GM10847 (cell line): Measurements from ENCODE around the gene SPRED2.

Experiments used
- POLR2A ChIP-seq: IDR thresholded peaks from 2 replicates; pipeline ENCODE4 v1.6.1; 2011; ENCODE audit not compliant: insufficient read length; ENCODE audit errors: extremely low read depth

SPRED2 gene

GRCh38 chr2:65453916-65454315 lies 21.5 kb upstream of the SPRED2 start:
- no peak for TF ChIP-seq POLR2A

DNA sequence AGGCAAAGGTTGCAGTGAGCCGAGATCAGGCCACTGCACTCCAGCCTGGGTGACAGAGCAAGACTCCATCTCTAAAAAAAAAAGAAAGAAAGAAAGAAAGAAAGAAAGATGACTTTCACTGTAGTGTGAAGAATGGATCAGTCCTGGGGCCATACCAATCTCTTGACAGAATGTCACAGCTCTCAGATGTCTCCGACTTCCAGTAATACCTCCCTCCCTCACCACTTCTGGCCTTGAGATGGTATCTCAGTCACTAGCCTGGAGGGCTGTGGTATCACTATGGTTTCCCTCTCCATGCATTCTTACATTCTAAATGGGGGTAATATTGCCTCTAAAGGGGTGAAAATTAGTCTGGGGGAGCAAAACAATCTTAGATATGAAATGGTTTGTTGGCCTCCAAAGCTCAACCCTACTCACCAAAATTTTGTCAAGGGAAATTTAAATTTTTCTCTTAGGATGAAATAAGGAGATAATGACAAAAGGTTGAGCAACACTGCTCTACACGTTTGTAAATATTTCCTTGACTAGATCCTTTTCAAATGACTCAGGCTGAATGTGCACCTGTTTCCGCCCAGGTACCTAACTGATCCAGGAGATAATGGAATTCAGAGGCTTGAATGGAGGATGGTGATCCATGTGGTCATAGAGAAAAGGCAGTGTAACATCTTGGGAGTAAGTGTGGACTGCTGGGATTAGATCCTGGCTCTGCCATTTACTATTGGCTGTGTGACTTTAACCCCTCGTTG lies 19.9 kb upstream of the SPRED2 start:
- no peak for TF ChIP-seq POLR2A

- TF ChIP-seq POLR2A = no peak
Measured at GRCh38 chr2:65450810-65451209, 18.4 kb upstream of the SPRED2 start.

- no peak for TF ChIP-seq POLR2A
Measured at GRCh38 chr2:65450393-65450792, 18.0 kb upstream of the SPRED2 start.

DNA sequence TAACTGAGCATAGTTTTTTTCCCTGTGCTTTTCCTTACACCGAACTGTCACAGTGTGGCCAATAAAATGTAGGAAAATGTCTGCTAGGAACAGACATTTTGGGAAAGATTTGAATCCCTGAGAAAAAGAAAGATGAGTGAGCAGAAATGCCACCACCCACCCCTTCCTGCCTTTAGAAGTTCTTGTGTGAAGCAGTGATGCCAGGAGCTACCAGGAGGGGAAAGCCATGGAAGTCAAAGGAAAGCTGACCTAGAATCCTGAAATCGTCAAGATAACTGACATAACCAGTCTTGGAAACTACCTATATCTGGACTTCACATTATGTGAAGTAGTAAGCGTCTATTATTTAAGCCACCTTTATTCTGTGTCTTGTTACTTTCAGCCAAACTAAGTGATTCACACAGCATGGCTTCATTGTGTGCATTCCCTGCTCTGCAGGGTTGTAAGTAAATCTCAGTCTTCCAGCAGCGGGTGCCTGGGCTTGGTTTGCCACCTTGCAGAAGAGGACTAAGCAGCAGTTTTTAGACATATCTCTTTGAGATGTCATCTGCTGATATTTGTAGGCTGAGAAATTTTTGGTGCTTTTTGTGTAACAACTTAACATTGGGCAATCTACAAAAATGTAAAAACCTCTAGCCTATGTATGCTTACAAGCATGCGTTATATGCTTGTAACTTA lies 11.2 kb upstream of the SPRED2 start:
- TF ChIP-seq POLR2A = no peak

- TF ChIP-seq POLR2A = no peak
Measured at GRCh38 chr2:65442420-65443020, 10.1 kb upstream of the SPRED2 start.

DNA sequence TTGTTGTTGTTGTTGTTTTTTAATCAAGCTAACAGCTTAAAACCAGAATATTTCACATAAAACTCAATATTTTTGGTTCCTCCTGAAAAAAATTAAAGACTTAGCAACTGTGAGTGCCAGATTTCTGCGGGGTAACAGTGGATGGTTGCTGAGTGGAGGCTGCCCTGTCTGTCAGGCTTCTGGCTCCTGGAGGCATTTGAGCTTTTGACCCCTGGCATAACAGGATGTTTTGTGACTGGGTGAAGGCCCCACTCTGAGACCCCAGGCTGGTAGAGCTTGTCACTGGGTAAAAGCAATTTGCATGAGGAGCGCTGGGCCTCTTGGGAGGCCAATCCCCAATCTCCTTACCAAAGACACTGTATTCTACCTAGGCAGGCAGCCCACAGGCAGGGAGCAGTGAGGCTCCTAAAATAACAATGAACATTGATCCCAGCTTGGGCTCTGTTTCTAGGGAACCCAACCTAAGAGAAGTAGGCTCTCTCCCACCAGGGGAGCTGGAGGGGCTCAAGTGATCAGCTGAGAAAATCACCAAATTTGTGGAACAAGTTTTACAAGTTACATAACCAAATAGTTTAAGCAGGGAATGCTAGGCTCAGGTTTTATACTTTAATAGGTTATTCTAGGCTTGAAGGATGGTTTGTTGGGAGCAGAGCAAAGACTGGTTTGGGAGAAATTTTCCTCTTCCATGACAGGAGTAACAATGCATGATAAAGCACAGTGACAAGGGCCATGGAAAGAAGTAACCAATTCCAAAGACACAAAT lies 5.9 kb upstream of the SPRED2 start:
- no peak for TF ChIP-seq POLR2A

- TF ChIP-seq POLR2A = no peak
Measured at GRCh38 chr2:65437392-65438135, 5.2 kb upstream of the SPRED2 start.

DNA sequence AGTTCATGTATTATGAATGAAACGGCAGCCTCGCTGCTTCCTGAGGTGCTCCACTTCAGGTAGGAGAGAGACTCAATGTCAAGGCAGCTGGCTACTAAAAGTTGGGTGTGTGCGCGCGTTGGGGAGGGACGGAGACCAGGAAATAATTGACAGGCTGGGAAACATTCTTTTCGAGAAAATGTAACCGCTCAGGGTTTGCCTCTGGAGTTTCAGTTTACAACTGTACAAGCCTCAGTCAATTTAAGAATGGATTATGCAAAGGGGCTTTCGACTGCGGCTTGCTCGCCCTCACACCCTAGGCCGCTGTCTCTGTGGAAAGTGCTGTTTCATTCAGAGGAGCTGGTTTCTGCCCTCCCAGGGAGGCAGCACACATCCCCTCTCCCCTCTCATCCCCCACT lies 4.4 kb upstream of the SPRED2 start:
- no peak for TF ChIP-seq POLR2A

- TF ChIP-seq POLR2A = no peak
Measured at GRCh38 chr2:65436169-65436823, 3.9 kb upstream of the SPRED2 start.

GRCh38 chr2:65435625-65436168 lies 3.3 kb upstream of the SPRED2 start:
- TF ChIP-seq POLR2A = no peak

- no peak for TF ChIP-seq POLR2A
Measured at GRCh38 chr2:65434592-65435241, 2.3 kb upstream of the SPRED2 start.

DNA sequence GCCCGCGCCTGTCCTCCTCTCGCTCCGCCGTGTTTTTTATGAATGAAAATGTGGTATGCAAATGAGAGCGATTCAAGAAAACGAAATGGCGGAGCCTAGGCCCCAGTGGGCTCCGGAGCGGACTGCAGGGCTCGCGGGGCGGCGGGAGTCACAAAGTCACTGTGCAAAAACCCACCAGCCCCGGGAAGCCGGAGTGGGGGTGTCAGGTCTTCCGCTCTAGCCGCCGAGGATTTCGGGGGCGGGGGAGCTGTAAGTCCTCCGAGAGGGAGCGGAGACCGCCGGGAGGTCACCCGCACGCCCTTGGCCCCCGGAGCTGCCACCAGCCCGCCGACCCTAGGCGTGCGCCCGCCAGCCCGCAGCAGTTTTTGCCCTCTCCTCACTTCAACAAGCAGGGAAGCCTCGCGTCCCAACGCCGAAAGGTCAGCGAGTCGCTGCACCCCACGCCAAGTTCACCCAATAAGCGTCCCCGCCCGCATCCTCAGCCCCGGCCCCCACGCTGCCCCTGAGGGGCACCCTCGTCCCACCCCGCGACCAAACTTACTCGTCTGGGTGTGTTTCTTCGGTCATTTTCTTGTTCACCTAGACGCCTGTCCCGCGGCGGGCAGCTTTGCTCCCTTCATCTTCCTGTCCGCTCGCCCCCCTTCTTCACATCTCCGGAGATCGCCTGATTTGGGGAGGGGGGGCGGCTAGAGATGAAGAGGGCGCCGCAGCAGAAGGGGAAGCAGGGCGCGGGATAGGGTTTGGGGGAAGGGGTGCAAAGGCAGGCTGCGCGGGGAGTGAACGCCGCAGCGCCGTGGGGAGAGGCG lies 775 bp downstream of the SPRED2 start:
- peak; percentile 20 for TF ChIP-seq POLR2A
